ENCODE data around the gene AOC1.

GRCh38 chr7:150851492-150852370, 586 bp upstream of the AOC1 start:
- TF ChIP-seq ZNF274 (IDR thresholded peaks at IDR 0.05; ENCODE audit: low read depth, low read length) (no peak), YY1 (IDR thresholded peaks at IDR 0.05; ENCODE audit: insufficient read depth, insufficient read length) (no peak), SUZ12 (IDR thresholded peaks at IDR 0.05; ENCODE audit: extremely low read depth, insufficient read depth, insufficient read length) (no peak)

Data from NT2/D1 (cell line).